HG02870 (cell line): Measurements from ENCODE around the gene OR6C75.
"Not testable (repeated sequence)": the region's sequence is repeated elsewhere in the genome, so short reads cannot be mapped to it uniquely, and the experiment has no call there.

Experiments
- ATAC-seq: cut with Tn5 transposase; IDR thresholded peaks from one replicate; pipeline ENCODE4 v1.9.1; 2021; ENCODE audit warnings: mild to moderate bottlenecking, moderate library complexity; ENCODE audit not compliant: unreplicated experiment

Gene OR6C75

GRCh38 chr12:55362675-55363074, at the start of gene OR6C75:
Gene OR6C75 (plus strand): TSS chr12:55362975. CDS start chr12:55365111, 2,136 bp downstream.
- no peak for ATAC-seq

GRCh38 chr12:55314043-55314442, 48.7 kb upstream of the OR6C75 start, which contains the start of gene OR6C1:
Gene OR6C1 (plus strand): TSS chr12:55314343. CDS start chr12:55320600, 6,257 bp downstream.
- no peak for ATAC-seq

GRCh38 chr12:55320201-55320600, 42.6 kb upstream of the OR6C75 start:
- no peak for ATAC-seq

GRCh38 chr12:55325801-55326200, 37.0 kb upstream of the OR6C75 start:
- ATAC-seq, result not testable (repeated sequence)

- no peak for ATAC-seq
These were observed 32.3 kb upstream of the OR6C75 start, which contains the start of gene OR6C3 for GRCh38 chr12:55330446-55330845. Gene OR6C3 (plus strand): TSS chr12:55330746. CDS start chr12:55331701, 955 bp downstream.

GRCh38 chr12:55336002-55336401, 26.8 kb upstream of the OR6C75 start:
- ATAC-seq, result no peak

- ATAC-seq, result not testable (repeated sequence)
These were observed 7.4 kb upstream of the OR6C75 start for GRCh38 chr12:55355338-55355737.

- ATAC-seq, result no peak
These were observed 2.3 kb downstream of the OR6C75 start for GRCh38 chr12:55365086-55365485.

- no peak for ATAC-seq
These were observed 9.7 kb downstream of the OR6C75 start for GRCh38 chr12:55372521-55372920.

- no peak for ATAC-seq
These were observed 23.1 kb downstream of the OR6C75 start for GRCh38 chr12:55385891-55386290.

- no peak for ATAC-seq
These were observed 29.4 kb downstream of the OR6C75 start for GRCh38 chr12:55392032-55392795.

GRCh38 chr12:55396326-55396725, 33.6 kb downstream of the OR6C75 start:
- no peak for ATAC-seq

GRCh38 chr12:55400229-55400628, 37.5 kb downstream of the OR6C75 start, which contains the start of gene OR6C65:
Gene OR6C65 (plus strand): TSS chr12:55400529. CDS start chr12:55400529, 0 bp downstream.
- no peak for ATAC-seq

- no peak for ATAC-seq
These were observed 45.1 kb downstream of the OR6C75 start for GRCh38 chr12:55407866-55408265.

- not testable (repeated sequence) for ATAC-seq
These were observed 46.4 kb downstream of the OR6C75 start for GRCh38 chr12:55409133-55409532.

GRCh38 chr12:55412138-55412537, 49.4 kb downstream of the OR6C75 start:
- not testable (repeated sequence) for ATAC-seq

GRCh38 chr12:55413498-55414388, 51.0 kb downstream of the OR6C75 start:
- not testable (repeated sequence) for ATAC-seq

GRCh38 chr12:55414396-55414823, 51.6 kb downstream of the OR6C75 start:
- not testable (repeated sequence) for ATAC-seq

GRCh38 chr12:55414889-55415288, 52.1 kb downstream of the OR6C75 start:
- not testable (repeated sequence) for ATAC-seq

- ATAC-seq, result no peak
These were observed 54.2 kb downstream of the OR6C75 start for GRCh38 chr12:55416961-55417360.
